IMR-90 (cell line): ENCODE data around the gene ABHD18. TPM values are rescaled to one million over a fixed set of nuclear protein-coding genes. Genes with fewer than 3 reads are reported as not detected.
"Not testable (repeated sequence)": the region's sequence is repeated elsewhere in the genome, so short reads cannot be mapped to it uniquely, and the experiment has no call there.

Experiments
- ATAC-seq: fragments of 200-7000 bp; cut with Tn5 transposase; 2 replicates; pipeline ENCODE4 v1.9.1; 2020; ENCODE audit warnings: low read depth, mild to moderate bottlenecking, moderate library complexity
- BruUV-seq: library from RNA; stranded (reverse); fragments of 400-500 nt; replicated peaks from 2 replicates; lab custom pipeline; 2021; lab: Mats Ljungman, UMichigan
- CTCF ChIA-PET: fragments of 300-600 bp; formaldehyde crosslinking; extraction: SDS; loops from one replicate; lab custom pipeline; 2021; ENCODE audit warnings: antibody characterized with exemption; lab: Yijun Ruan, JAX
- POLR2A ChIA-PET: fragments of 300-600 bp; sonication (Branson Sonifier 250); formaldehyde crosslinking; loops from one replicate; lab custom pipeline; 2022; ENCODE audit warnings: antibody characterized with exemption; ENCODE audit not compliant: unreplicated experiment; lab: Charles Lee
- DNase-seq: peaks from one replicate; pipeline ENCODE4 v3.0.0; 2013
- H2AFZ ChIP-seq: replicated peaks from 2 replicates; pipeline ENCODE3; 2013; ENCODE audit warnings: low read length, mild to moderate bottlenecking; ENCODE audit not compliant: poor library complexity
- H2AK5ac ChIP-seq: 2 replicates; pipeline ENCODE4 v1.6.1; 2013; ENCODE audit warnings: low read depth, low read length, inconsistent platforms
- H2AK9ac ChIP-seq: replicated peaks from 2 replicates; pipeline ENCODE3; 2013; ENCODE audit warnings: mild to moderate bottlenecking, low read depth, low read length, moderate library complexity; ENCODE audit not compliant: poor library complexity
- H2BK120ac ChIP-seq: 2 replicates; pipeline ENCODE4 v1.6.1; 2013; ENCODE audit warnings: low read depth, low read length, inconsistent platforms
- H2BK15ac ChIP-seq: 3 replicates; pipeline ENCODE4 v1.6.1; 2013; ENCODE audit warnings: low read depth, low read length, inconsistent platforms
- H2BK20ac ChIP-seq: 2 replicates; pipeline ENCODE4 v1.6.1; 2013; ENCODE audit warnings: low read depth, mild to moderate bottlenecking, inconsistent platforms, low read length, moderate library complexity
- H2BK5ac ChIP-seq: 2 replicates; pipeline ENCODE4 v1.6.1; 2013; ENCODE audit warnings: mild to moderate bottlenecking, low read depth, low read length, inconsistent platforms; ENCODE audit not compliant: poor library complexity, severe bottlenecking
- H3K14ac ChIP-seq: replicated peaks from 2 replicates; pipeline ENCODE4 v1.6.1; 2013; ENCODE audit warnings: low read depth, low read length, inconsistent platforms
- H3K18ac ChIP-seq: 2 replicates; pipeline ENCODE4 v1.6.1; 2013; ENCODE audit warnings: low read depth, low read length, control low read depth
- H3K23ac ChIP-seq: 2 replicates; pipeline ENCODE4 v1.6.1; 2013; ENCODE audit warnings: low read depth, low read length, inconsistent platforms
- H3K27ac ChIP-seq: 2 replicates; pipeline ENCODE4 v1.5.1; 2013; ENCODE audit warnings: mild to moderate bottlenecking, control low read depth, low read length; ENCODE audit not compliant: insufficient read depth
- H3K27me3 ChIP-seq: 2 replicates; pipeline ENCODE4 v1.6.1; 2013; ENCODE audit warnings: low read length; ENCODE audit not compliant: control insufficient read depth, insufficient read depth
- H3K36me3 ChIP-seq: 2 replicates; pipeline ENCODE4 v1.6.1; 2013; ENCODE audit warnings: low read length, mixed read lengths; ENCODE audit not compliant: control insufficient read depth, insufficient read depth
- H3K4ac ChIP-seq: 2 replicates; pipeline ENCODE4 v1.6.1; 2013; ENCODE audit warnings: low read depth, low read length, inconsistent platforms
- H3K4me1 ChIP-seq: 2 replicates; pipeline ENCODE4 v1.6.1; 2013; ENCODE audit warnings: low read length, mixed read lengths; ENCODE audit not compliant: control insufficient read depth, insufficient read depth
- H3K4me2 ChIP-seq: 2 replicates; pipeline ENCODE4 v1.6.1; 2013; ENCODE audit warnings: low read depth, mild to moderate bottlenecking, control low read depth, low read length, moderate library complexity
- H3K4me3 ChIP-seq: 2 replicates; pipeline ENCODE4 v1.5.1; 2013; ENCODE audit warnings: low read depth, mild to moderate bottlenecking, control low read depth, low read length, moderate library complexity; ENCODE audit not compliant: insufficient read depth
- H3K56ac ChIP-seq: 2 replicates; pipeline ENCODE4 v1.6.1; 2013; ENCODE audit warnings: low read length, inconsistent platforms; ENCODE audit not compliant: insufficient read depth; ENCODE audit errors: extremely low read depth
- H3K79me1 ChIP-seq, 2 experiments: 2 replicates each; pipeline ENCODE4 v1.6.1; 2013; ENCODE audit warnings: low read length in 2 of 2, inconsistent platforms in 1 of 2, low read depth in 1 of 2
- H3K9ac ChIP-seq: 2 replicates; pipeline ENCODE4 v1.6.1; 2013; ENCODE audit warnings: low read depth, low read length, control low read depth
- H3K9me1 ChIP-seq: 2 replicates; pipeline ENCODE4 v1.6.1; 2013; ENCODE audit warnings: low read length, inconsistent platforms; ENCODE audit not compliant: insufficient read depth
- H3K9me3 ChIP-seq: 2 replicates; pipeline ENCODE4 v1.6.1; 2013; ENCODE audit warnings: low read length; ENCODE audit not compliant: control insufficient read depth, insufficient read depth
- H4K20me1 ChIP-seq: 2 replicates; pipeline ENCODE4 v1.6.1; 2013; ENCODE audit warnings: low read length, inconsistent platforms; ENCODE audit not compliant: insufficient read depth
- H4K5ac ChIP-seq: 2 replicates; pipeline ENCODE4 v1.6.1; 2013; ENCODE audit warnings: mild to moderate bottlenecking, low read depth, low read length, control low read depth
- H4K8ac ChIP-seq, 2 experiments: 2 replicates each; pipeline ENCODE4 v1.6.1; 2013; ENCODE audit warnings: low read depth in 2 of 2, low read length in 2 of 2, control low read depth in 1 of 2, inconsistent platforms in 1 of 2
- H4K91ac ChIP-seq: 2 replicates; pipeline ENCODE4 v1.6.1; 2013; ENCODE audit warnings: low read depth, low read length, inconsistent platforms; ENCODE audit not compliant: insufficient read depth
- FOS ChIP-seq: fragments of 150-350 bp; IDR thresholded peaks from 2 replicates; pipeline ENCODE4 v1.6.1; 2016; ENCODE audit warnings: low read depth, low read length
- MAZ ChIP-seq: IDR thresholded peaks from 2 replicates; pipeline ENCODE4 v1.6.1; 2012; ENCODE audit warnings: low read depth, mild to moderate bottlenecking, low read length, improper control_type of control experiment, moderate library complexity, borderline replicate concordance
- MXI1 ChIP-seq: IDR thresholded peaks from 2 replicates; pipeline ENCODE4 v1.6.1; 2012; ENCODE audit warnings: low read depth, mild to moderate bottlenecking, low read length, moderate library complexity, borderline replicate concordance
- RCOR1 ChIP-seq: IDR thresholded peaks from 2 replicates; pipeline ENCODE4 v1.6.1; 2012; ENCODE audit warnings: mild to moderate bottlenecking, low read length, improper control_type of control experiment; ENCODE audit not compliant: insufficient replicate concordance
- WGBS, 2 experiments: methylation state at CpG; one replicate each; pipeline versions ENCODE4 v1.1.5 to v1.1.7; 2013; ENCODE audit warnings: missing lambda C conversion rate in 2 of 2; ENCODE audit not compliant: insufficient read length in 1 of 2; ENCODE audit errors: extremely low coverage in 2 of 2; 5-methylcytosine and 5-hydroxymethylcytosine counted together
- dilution Hi-C: fragments of 300-500 bp; cut with HindIII; formaldehyde crosslinking; loops from one replicate; pipeline ENCODE4 v1.14.3; 2018; ENCODE audit warnings: low sequenced_read_pairs; ENCODE audit not compliant: unreplicated experiment
- in situ Hi-C: fragments of 300-500 bp; cut with MboI; formaldehyde crosslinking; loops from 3 replicates; pipeline ENCODE4 v1.14.3; 2019; ENCODE audit warnings: low sequenced_read_pairs, inconsistent platforms, mixed read lengths
- intact Hi-C: fragments of 100-400 bp; cut with micrococcal nuclease; formaldehyde crosslinking; loops from 2 replicates; pipeline ENCODE4 v1.10.0; 2022
- polyA plus RNA-seq, 3 experiments: library from polyadenylated mRNA; depleted of rRNA; stranded (reverse); fragments of >200 nt; gene quantifications; 2 replicates each; pipeline ENCODE4 v1.2.3, GENCODE V29; 2012; ENCODE audit warnings: low replicate concordance in 1 of 3
- total RNA-seq: library from RNA; depleted of rRNA; stranded (reverse); fragments of >200 nt; gene quantifications from 2 replicates; pipeline ENCODE4 v1.2.3, GENCODE V29; 2012
- TF ChIP-seq, protein P1 (sequence below): fragments of 150-350 bp; IDR thresholded peaks from 2 replicates; pipeline ENCODE4 v1.6.1; 2017; ENCODE audit warnings: mild to moderate bottlenecking, antibody characterized with exemption, low read length, low read depth

The ABHD18 gene
- total and polyA plus RNA-seq, 2 of the 4 experiments (the other 2 are of a cell fraction), result 2.4 to 4.3 TPM

DNA sequence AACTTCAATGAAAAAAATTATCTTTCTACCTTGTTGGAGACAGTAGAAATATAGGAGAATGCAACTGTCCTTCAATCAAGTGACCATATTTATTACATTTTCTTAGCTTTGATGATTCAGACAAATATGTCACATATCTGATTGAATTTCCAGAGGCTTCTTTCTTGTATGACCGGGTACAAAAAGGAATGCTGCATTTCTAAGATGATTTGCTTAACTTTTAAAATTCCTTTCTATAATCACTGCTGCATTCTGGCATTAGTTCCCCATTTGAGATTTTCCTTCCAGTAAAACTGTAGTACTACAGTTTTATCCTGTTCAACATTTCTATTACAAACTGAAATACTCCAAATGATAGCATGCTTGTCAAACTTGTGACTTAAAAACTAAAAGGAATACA, 5.4 kb upstream of the ABHD18 start:
- Histone ChIP-seq H3K4me1 (no peaks in the 10 kb centered on the region), H3K4me3 (no peak overlapping the region), H4K8ac (no peak overlapping the region), H3K18ac (no peak overlapping the region), H3K23ac (no peak overlapping the region), H3K14ac (no peak overlapping the region), H2AK5ac (no peak overlapping the region), H3K9ac (no peak overlapping the region), H3K9me3 (no peaks in the 10 kb centered on the region), H2AFZ (no peak overlapping the region), H2AK9ac (no peak overlapping the region), H2BK20ac (no peak overlapping the region), H3K27ac (peak overlapping the region; percentile 24; the same call in 1 of the 2 replicates), H2BK5ac (no peak overlapping the region), H4K5ac (no peak overlapping the region), H2BK15ac (no peak overlapping the region), H3K9me1 (no peaks in the 10 kb centered on the region), H4K91ac (no peak overlapping the region), H3K79me1 (peaks cover 8 to 27% of the 10 kb centered on the region in 2 experiments), H2BK120ac (no peak overlapping the region), H3K4ac (no peak overlapping the region), H3K36me3 (0 out of 2 replicates have a peak, but pooled peaks cover 3% of the 10 kb centered on the region), H4K20me1 (no peaks in the 10 kb centered on the region), H3K27me3 (no peaks in the 10 kb centered on the region), H3K56ac (no peak overlapping the region), H3K4me2 (no peak overlapping the region)
- in situ Hi-C loops, result no loop called here
- POLR2A ChIA-PET, result interaction anchor here (0.7 kb wide), 1 partner anchor 298 kb away, joined by 3 read pairs; no protein-coding TSS in a partner anchor
- TF ChIP-seq FOS (no peak), MAZ (no peak), MXI1 (no peak), RCOR1 (no peak)
- TF ChIP-seq, protein P1, sequence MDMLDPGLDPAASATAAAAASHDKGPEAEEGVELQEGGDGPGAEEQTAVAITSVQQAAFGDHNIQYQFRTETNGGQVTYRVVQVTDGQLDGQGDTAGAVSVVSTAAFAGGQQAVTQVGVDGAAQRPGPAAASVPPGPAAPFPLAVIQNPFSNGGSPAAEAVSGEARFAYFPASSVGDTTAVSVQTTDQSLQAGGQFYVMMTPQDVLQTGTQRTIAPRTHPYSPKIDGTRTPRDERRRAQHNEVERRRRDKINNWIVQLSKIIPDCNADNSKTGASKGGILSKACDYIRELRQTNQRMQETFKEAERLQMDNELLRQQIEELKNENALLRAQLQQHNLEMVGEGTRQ, result no peak
- no CpG with 5 or more reads among the region's 1 CpG for WGBS, 2 experiments
- DNase-seq (peak; percentile 6), ATAC-seq (peak; percentile 28; the same call in 1 of the 2 replicates)
- CTCF ChIA-PET, result no interaction called here
- no TSS peak for BruUV-seq
- intact Hi-C loops, result loop anchor here (10.0 kb wide), 1 partner anchor 175 kb away; the partner anchor contains the start of gene HSPA4L
- dilution Hi-C loops, result no loop called here

DNA sequence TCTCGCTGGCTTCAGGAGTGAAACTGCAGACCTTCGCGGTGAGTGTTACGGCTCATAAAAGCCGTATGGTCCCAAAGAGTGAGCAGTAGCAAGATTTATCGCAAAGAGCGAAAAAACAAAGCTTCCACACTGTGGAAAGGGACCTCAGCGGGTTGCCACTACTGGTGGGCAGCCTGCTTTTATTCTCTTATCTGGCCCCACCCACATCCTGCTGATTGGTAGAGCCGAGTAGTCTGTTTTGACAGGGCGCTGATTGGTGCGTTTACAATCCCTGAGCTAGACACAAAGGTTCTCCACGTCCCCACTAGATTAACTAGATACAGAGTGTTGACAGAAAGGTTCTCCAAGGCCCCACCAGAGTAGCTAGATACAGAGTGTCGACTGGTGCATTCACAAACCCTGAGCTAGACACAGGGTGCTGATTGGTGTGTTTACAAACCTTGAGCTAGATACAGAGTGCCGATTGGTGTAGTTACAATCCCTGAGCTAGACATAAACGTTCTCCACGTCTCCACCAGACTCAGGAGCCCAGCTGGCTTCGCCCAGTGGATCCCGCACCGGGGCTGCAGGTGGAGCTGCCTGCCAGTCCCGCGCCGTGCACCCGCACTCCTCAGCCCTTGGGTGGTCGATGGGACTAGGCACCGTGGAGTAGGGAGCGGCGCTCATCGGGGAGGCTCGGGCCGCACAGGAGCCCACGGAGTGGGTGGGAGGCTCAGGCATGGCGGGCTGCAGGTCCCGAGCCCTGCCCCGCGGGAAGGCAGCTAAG, 1.4 kb upstream of the ABHD18 start:
- in situ Hi-C loops, H3K9me1 ChIP-seq, ATAC-seq, H3K9ac ChIP-seq, H3K27ac ChIP-seq, H3K9me3 ChIP-seq, H3K23ac ChIP-seq, H3K14ac ChIP-seq, H4K20me1 ChIP-seq, H4K8ac ChIP-seq, H4K5ac ChIP-seq, POLR2A ChIA-PET, H4K91ac ChIP-seq, dilution Hi-C loops, H2BK20ac ChIP-seq, H3K36me3 ChIP-seq, H3K4ac ChIP-seq, H3K4me2 ChIP-seq, H2AFZ ChIP-seq, H3K27me3 ChIP-seq, DNase-seq, H2AK5ac ChIP-seq, H3K4me1 ChIP-seq, H2BK15ac ChIP-seq, H2BK5ac ChIP-seq, H3K56ac ChIP-seq, H2AK9ac ChIP-seq, H2BK120ac ChIP-seq, CTCF ChIA-PET, H3K4me3 ChIP-seq, BruUV-seq, H3K18ac ChIP-seq: not testable (repeated sequence)
- H3K79me1 ChIP-seq, result peaks cover 10 to 50% of the 10 kb centered on the region in 2 experiments
- 93% methylated on average over 4 of the region's 35 CpGs; no CpG with 5 or more reads in 1 of the 2 experiments for WGBS, 2 experiments
- intact Hi-C loops, result loop anchor here (2.0 to 10.0 kb wide), 2 partner anchors 97 to 179 kb away; partner anchors contain the start of genes HSPA4L and LARP1B
